ELF-1 (cell line): ENCODE data around the gene LRRC9.
"Not testable (repeated sequence)": the region's sequence is repeated elsewhere in the genome, so short reads cannot be mapped to it uniquely, and the experiment has no call there.

Experiments used
- DNase-seq: peaks from one replicate; pipeline ENCODE4 v3.0.0-alpha.2; 2016; ENCODE audit warnings: low read depth, low spot score

LRRC9 gene

DNA sequence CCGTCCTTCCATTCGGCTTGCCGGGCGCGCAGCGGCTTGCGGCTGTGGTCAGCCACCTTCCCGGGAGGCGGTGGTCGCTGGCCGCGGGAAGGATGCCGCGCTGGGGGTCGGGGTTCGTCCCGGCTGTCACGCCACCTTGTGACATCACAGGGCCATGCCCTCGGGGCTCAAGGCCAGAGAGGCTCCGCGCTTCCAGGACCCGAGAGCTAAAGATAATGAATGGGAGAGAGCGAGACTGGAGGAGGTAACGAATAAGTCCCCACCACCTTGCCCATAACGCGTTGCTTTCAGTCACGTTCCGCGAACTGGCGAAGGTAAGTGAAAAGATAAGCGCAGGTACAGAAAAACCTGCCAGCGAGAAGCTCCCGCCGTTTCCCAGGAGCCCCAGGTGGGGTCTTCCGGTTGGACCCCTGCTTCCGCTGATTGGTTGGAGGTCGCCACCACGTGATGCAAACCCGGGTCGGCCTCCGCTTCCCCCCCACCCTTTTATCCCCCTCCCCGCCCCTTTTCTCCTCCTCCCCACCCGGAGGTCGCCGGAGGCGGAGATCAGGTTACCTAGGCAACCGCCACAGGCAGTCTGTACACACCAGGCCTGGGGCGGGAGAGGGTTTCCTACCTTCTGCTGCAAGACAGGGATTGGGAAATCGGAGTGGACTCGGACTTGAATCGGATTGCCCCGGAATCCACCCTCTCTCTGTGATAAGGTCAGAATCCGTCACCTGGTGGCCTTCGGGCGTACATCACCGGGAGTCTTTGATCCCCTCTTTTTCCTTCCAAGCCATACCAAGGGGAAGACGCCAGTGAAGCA, at the start of gene LRRC9:
TSS of gene LRRC9 (plus strand) at position 575 of the 808 bp plus-strand sequence.
- DNase-seq = peak; percentile 94

DNA sequence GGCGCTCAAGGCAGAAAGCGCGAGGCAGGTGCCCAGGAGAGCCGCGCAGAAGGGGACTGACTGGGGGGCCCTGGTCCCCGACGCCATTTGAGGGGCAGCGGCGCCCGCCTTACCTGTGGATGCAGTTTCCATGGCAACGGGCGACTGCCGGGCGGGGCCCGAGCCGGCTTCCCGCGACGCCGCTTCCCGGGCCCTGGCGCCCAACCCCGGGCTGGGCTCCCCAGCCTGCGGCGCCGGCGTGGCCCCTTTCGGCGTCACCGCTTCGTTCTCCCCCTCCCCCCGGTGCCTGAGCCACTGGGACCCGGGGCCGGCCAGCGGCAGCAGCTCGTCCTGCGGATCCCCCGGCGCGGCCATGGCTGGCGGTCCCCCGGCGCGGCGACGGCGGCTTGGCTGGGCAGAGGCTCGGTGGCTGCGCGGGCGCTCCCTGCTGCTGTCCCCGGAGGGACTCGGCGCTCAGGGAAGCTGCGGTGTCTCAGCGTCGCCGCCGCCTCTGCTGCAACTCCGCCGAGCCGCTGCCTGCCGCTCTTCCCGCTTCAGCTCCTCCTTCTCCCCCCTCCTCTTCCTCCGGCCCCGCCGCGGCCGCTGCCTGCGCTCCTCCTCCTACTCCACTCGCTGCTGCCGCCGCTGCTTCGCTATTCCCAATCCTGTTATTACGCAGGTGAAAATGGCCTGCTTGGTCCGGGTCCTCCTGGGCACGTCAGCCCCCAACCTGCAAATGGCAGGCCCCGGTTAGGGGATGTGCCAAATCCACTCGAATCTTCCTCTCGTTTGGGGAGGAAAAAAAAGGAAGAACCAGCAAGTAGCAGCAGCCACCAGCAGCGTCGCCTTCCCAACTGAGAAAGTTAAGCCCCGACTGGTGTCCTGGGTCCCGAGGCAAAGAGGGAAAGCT, 49.4 kb upstream of the LRRC9 start, which contains the start of gene RTN1:
TSS of gene RTN1 (minus strand) at position 500 of the 889 bp plus-strand sequence. CDS start at position 354, 146 bp downstream.
- peak; percentile 83 for DNase-seq

DNA sequence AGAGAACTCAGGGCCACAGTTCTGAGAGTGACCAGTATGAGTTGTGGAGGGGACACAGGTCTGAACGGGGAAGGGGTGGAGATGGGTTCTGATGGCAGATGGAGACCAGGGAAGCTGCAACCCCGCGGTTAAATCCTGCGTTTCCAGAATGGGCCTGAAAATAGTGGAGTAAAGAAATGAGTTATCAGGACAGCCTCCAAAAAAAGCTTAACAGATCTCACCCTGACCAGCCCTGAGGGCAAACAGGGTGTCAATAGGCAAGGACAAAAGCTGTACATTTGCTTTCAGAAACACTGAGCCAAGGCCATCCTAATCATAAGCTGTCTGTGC, 48.8 kb upstream of the LRRC9 start:
- DNase-seq = no peak

DNA sequence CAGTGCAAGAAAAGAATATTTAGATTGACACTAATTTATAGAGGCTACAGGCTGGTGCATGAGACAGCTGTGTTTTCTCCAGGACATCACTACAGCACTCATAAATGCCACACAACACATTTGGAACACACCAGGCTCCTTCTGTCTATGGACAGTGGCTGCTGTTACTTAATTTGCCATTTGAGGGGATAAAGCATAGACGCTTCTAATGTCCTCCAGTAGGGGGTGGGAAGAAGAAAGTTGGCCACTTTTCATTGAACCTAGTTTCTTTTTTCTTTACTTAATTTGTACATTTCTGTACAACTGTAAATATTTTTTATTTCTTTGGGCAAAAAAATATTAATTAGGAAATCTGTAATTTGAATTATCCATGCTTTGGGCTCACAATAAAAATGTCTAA, 37.0 kb upstream of the LRRC9 start:
- DNase-seq = no peak

DNA sequence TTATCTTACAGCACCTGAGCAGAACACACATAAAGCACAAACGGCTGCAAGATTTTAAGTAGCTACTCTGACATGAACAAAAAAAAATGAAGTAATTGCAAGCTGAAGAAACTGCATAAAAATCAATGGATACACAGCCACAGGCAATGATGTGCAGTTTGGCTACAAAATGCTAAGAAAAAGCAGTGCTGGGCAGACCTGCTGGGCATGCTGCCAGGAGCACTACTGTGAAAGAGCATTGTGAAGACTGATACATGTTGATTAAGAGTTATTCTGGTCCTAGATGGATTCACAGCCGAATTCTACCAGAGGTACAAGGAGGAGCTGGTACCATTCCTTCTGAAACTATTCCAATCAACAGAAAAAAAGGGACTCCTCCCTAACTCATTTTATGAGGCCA, 29.3 kb upstream of the LRRC9 start:
- DNase-seq = no peak

DNA sequence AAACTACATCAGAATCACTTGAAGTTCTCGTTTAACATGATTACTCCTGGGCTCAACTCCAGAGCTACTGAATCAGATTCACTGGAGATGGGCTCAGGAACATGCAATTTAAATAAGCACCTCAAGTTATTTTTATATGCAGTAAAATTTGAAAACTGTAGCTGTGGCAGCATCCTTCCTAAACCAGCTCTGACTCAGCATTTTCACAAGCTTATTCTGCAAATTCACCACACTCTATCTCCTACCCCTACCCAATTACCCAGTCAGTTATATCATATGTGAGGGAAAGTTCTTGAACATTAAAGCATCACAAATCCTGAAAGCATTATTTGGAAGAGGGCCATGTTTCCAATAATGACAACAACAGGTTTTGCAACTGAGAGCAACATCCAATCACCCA, 24.2 kb upstream of the LRRC9 start:
- no peak for DNase-seq

DNA sequence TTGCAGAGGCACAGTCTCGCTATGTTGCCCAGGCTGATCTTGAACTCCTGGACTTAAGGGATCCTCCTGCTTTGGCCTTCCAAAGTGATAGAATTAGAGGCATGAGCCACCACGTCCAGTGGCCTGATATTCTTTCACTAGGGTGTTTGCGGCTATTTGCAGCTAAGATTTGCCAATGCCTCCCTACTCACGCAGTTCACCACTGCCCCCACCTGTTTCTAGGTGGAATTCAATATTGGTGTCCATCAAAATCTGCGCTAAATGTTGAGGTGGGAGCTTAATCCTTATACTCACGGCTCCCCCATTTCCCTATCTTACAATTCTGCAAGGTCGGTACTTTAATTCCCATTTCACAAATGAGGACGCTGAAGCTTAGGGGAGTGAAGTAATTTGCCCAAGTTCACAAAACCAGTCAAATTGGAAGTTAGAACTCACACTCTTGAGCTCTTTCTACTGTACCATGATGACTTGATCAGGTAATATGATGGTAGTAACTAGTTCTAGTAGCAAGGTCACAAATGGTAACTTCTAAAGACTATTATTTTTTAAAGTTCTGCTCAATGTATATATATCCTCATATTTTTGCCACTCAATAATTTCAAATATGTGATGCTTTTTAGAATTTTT, 22.1 kb upstream of the LRRC9 start:
- DNase-seq = peak; percentile 39

DNA sequence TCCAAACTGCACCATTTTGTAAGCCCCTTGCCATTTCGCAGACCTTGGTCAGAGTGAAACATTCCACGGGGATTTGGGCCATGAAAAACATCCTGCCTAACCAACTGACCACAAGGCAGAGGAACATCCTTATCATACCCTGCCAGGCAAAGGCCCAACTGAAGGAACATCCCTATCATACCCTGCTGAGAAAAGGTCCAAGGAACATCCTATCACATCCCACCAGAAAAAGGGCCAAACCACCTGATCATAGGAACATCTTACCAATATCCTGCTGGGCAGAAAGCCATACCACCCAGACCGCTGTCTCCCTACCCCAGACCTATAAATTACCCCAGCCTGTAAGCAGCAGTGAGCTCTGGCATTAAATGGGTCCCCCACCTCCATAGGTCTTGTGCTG, 19.4 kb upstream of the LRRC9 start:
- no peak for DNase-seq

DNA sequence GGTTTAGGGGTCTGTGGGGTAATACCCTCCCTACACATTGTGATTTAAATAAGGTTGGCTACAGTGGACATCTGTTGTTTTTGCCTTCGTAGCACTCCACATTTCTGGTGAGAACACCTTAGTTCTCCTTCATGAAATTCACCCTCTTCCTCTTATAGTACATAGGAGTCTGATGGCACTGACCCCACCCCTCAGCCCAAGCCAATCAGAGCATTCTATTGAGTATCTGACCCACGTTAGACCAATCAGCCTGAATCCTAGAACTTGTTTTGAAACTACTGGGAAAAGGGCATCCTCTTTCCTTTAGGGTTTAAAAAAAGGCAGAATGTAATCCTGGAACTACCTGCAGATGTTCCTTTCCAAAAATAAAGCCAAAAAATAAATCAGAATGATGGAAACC, 15.8 kb upstream of the LRRC9 start:
- DNase-seq = no peak

DNA sequence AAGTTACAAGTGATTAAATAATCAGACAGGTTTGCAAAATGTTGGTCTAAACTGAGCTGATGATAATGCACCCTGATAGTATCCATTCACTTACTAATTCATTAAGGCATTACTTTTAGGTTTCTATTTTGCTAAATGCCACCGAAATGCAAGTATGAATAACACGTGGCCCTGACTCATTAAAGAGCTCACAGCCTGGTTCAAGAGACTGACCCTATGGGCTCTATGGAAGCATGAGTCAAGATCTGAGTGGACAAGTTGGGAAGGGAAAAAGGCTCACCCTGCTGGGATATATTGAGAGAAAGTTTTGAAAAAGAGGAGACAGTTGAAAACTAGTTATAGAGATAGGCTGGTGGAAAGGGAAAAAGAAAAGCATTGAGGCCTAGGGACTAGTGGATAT, 14.8 kb upstream of the LRRC9 start:
- no peak for DNase-seq

DNA sequence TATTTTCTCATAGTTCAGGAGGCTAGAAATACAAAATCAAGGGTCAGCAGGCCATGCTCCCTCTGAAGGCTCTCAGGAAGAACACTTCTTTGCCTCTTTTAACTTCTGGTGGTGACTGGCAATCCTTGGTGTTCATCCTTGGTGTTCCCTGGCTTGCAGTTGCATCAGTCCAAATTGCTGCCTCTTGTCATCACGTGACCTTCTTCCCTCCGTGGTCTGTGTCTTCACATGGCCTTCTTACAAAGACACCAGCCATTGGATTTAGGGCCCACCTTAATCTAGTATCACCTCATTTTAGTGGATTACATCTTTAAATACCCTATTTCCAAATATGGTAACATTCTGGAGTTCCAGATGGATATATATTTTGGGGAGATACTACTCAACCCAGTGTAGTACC, 7.5 kb upstream of the LRRC9 start:
- no peak for DNase-seq

DNA sequence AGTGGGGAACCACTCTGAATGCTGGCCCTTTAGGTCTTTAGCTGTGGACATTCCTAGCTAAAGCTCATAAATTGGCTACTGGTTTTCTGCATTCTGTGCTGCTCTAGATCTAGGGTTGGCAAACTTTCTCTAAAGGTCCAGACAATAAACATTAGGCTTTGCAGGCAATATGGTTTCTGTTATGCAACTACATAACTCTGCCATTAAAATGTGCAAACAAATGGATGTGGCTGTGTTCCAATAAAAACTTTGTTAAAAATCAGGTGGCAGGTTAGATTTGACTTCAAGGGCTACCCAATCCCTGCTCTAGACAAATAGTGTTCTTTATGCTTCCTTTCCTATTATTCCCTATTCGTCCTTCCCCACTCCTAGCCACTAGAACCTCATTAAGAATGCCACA, 6.8 kb upstream of the LRRC9 start:
- DNase-seq = no peak

DNA sequence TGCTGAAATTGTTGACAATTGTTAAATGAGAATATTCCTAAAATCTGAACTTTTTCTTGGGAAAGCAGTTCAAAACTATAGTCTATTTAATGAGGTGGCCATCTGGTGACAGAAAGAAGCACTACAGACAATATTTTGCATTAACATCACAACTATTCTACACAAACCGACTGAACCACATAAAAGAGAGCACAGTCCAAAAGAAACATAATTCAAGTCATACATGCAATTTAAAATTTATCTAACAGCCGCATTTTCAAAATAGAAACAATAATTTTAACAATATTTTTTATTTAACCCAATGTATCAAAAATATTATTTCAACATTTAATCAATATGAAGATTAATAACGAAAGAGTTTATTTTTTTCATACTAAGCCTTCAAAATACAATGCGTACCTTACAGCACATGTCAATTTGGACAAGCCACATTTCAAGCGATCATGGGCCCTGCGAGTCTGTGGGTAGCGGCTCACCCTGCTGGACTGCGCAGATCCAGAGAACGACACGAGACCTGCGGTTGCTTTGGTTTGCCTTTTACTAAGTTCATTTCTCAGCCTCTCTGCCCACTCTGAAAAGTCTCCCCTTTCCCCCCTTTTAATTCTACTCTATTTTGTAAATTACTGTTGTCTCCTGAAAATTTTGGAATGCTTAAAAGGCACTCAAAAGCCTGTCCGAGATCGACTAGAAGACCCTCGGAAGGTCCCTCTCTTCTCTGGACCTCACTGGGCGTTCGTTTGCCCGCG, 947 bp upstream of the LRRC9 start:
- no peak for DNase-seq

DNA sequence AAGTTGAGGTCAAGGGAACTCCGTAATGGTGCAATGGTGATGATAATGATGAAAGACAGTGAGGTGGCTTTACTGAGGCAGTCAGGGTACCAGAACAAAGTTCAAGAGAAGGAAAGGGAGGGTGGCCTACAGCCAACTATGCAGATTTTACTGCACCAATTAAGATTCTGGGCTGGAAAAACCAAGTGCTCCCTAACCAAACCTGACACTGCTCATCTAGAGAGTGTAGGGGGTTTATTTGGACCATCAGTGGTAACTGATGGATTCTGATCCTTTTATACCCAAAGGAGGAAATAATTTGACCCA, 387 bp downstream of the LRRC9 start:
- DNase-seq = no peak

DNA sequence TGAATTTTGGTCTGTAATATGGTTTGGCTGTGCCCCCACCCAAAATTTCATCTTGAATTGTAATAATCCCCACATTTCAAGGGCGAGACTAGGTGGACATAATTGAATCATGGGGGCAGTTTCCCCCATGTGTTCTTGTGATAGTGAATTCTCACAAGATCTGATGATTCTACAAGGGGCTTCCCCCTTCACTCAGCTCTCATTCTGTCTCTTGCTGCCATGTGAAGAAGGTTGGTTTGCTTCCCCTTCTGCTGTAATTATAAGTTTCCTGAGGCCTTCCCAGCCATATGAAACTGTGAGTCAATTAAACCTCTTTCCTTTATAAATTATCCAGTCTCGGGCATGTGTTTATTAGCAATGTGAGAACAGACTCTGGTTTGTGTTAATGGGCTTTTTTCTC, 5.9 kb downstream of the LRRC9 start:
- DNase-seq = no peak

DNA sequence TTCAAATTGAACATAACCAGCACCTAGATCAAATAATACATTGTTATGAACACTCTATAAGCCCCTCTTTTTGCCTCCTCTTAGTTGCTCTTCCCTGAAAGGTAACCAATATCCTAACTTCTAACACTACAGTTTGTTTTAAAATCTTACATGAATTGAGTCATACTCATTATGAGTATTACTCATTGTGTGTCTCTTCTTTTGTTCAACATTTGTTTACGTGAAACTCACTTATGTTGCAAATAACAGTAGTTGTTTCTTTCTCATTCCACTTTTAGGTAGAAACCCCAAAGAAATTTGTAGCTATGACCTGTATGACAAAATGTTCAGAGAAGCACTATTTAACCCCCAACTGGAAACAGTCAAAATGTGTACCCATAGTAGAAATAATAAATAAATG, 6.6 kb downstream of the LRRC9 start:
- no peak for DNase-seq

DNA sequence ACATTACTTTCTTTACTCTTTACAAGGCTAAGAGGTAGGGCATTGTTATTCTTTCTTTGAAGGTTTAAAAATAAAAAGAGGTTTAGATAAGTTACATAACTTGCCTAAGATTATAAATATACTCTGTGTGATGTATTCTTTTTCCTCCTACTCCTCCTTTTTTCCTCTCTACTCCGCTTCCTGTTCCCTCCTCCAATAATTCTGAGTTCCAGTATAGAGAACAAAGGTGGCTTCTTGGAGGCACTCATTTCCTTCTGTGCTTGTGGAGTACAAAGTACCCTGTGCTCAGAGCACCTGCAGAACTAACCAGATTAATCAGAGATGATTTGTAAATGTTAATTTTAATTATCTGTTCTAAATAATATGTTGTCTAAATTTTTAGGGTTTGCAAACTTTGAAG, 11.3 kb downstream of the LRRC9 start:
- no peak for DNase-seq

DNA sequence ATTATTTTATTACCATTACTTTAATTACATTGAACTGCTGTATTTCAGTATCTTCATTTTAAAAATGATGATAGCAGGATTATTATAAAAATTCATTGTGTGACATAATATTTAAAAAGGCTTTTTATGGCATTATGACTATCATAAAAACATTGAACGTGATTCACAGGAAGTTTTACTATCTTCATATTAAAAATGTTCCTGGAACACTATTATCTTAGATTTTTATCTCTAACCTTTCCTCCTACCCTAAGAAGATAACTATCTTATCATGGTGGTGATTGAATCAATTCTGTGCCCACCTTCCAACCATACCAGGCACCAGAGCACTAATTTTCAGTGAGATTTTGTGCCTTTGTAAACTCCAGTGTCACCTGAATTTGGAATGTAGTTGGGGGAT, 16.2 kb downstream of the LRRC9 start:
- DNase-seq = no peak

DNA sequence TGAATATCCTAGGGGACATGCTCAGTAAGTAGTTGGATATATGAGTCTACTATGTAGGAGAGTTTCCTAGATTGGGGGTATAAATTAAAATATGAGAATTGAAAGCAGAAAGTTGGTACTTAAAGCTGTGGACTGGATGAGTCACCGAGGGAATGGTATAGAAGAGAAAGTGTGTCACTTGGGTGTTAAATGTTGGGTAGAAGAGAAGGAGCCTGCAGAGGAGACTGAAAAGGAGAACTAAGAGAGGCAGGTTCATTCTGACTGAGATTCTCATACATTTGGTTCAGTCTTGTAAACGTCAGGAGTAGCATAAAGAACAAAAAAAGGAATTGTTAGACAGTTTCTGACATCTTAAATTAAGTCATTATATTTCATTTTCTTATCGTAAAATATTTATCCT, 19.9 kb downstream of the LRRC9 start:
- no peak for DNase-seq

DNA sequence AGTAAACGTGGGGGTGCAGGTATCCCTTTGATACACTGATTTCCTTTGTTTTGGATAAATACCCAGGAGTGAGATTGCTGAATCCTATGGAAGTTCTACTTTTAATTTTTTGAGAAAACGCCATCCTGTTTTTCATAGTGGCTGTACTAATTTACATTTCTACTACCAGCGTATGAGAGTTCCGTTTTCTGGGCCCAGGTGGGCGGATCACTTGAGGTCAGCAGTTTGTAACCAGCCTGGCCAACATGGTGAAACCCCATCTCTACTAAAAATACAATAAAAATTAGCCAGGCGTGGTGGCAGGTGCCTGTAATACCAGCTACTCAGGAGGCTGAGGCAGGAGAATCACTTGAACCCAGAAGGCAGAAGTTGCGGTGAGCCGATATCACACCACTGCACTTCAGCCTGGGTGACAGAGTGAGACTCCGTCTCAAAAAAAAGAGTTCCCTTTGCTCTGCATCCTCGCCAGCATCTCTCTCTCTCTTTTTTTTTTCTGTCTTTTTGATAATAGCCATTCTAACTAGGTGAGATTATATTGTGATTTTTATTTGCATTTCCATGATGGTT, 22.4 kb downstream of the LRRC9 start:
- DNase-seq = not testable (repeated sequence)

DNA sequence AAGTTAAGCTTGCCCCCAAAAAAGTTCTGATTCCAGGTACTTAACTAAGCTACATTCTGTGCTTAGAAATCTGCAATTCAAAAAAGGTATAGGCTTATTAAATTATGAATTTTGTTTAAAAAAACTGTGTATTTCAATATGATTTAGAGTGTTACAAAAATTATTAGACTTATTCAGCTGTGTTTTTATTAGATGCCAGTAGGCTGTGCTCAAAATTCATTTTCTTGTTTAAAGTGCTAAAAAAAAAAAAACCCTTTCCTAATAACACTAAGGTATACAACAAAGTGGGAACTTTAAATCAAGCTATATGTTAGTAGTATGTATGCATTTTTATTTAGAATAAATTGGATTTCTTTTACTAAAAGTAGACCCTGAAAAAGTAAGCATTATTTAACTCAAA, 25.0 kb downstream of the LRRC9 start:
- no peak for DNase-seq

DNA sequence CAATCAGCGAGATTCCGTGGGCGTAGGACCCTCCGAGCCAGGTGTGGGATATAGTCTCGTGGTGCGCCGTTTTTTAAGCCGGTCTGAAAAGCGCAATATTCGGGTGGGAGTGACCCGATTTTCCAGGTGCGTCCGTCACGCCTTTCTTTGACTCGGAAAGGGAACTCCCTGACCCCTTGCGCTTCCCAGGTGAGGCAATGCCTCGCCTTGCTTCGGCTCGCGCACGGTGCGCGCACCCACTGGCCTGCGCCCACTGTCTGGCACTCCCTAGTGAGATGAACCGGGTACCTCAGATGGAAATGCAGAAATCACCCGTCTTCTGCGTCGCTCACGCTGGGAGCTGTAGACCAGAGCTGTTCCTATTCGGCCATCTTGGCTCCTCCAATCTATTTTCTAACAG, 32.2 kb downstream of the LRRC9 start:
- not testable (repeated sequence) for DNase-seq
